HG03064 (cell line): ENCODE measurements around the gene CHD2.
"Not testable (repeated sequence)": the region's sequence is repeated elsewhere in the genome, so short reads cannot be mapped to it uniquely, and the experiment has no call there.

Source experiments
- ATAC-seq: cut with Tn5 transposase; IDR thresholded peaks from one replicate; pipeline ENCODE4 v1.9.1; 2021; ENCODE audit warnings: low read depth; ENCODE audit not compliant: unreplicated experiment

Gene CHD2

GRCh38 chr15:93060336-93061248 lies 160.5 kb downstream of the CHD2 start:
- ATAC-seq, result no peak

DNA sequence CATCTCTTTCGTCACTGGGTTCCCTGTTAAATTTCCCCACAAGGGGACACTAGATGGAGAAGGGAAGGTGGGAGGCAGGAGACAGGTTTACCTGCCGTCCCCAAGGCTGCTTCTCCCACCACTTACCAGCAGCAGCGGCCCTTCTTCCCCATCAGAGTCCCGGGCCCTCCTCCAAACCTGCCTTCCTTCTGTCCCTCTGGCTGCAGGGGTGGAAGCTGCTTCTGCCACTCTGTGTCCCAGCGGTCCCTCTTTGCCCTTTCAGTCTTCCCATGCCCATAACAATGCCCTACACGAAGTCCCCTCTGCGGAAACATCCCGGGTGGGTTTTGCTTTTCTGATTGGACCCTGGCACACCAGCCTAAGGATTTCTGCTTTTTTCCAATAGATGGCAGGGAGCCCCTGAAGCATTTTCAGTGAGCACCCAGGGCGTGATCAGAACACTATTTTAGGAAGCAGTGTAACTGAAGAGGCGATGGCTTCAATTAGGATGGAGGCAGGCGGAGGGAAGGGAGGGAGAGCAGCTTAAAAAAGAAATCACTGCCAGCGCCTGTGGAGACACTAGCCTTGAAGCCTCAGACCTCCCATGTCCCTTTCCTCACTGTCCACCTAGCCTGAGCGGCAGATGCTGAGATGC lies 162.6 kb downstream of the CHD2 start:
- ATAC-seq, result not testable (repeated sequence)

GRCh38 chr15:93063262-93063671 lies 163.1 kb downstream of the CHD2 start:
- no peak for ATAC-seq

- ATAC-seq, result no peak
These were observed 163.9 kb downstream of the CHD2 start for GRCh38 chr15:93063796-93064690.

DNA sequence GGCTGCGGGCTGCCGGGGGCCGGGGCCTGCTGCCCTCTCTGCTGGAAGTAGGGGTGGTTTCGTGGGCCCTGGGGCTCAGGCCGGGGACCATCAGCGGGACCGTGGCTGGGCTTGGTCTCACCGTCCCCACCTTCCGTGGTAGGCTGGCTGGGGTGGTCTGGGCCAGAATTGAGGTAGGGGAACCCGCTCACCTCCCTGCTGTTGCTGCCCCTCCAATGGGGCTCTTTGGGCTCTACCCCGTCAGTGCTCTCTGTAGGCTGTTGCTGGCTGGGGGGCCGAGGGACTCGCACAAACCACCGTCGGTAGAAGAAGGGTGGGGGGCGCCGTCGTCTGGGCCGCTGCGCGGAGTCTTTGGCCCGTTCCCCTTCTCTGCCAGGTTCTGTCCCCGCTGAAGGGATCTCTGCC lies 165.5 kb downstream of the CHD2 start:
- no peak for ATAC-seq

DNA sequence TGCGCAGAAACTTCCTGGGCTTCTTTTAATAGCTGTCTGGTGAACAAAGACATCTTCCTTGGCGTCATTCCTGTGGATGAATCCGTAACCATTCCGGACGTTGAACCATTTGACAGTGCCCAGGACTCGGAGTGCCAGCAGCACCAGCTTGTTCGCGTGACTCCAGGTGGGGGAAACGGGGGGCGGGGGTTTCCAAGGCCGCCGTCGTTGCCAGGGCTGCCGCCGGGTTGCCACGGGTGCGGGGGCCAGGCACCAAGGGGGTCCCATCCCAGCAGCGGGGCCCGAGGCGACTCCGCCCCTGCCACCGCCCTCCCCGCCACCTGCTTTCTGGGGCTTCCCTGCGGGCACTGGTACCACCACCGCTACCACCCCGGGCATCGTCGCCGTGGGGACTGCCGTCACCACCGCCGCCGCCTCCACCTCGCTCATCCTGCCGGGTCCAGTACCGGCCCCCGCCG lies 166.1 kb downstream of the CHD2 start:
- no peak for ATAC-seq

DNA sequence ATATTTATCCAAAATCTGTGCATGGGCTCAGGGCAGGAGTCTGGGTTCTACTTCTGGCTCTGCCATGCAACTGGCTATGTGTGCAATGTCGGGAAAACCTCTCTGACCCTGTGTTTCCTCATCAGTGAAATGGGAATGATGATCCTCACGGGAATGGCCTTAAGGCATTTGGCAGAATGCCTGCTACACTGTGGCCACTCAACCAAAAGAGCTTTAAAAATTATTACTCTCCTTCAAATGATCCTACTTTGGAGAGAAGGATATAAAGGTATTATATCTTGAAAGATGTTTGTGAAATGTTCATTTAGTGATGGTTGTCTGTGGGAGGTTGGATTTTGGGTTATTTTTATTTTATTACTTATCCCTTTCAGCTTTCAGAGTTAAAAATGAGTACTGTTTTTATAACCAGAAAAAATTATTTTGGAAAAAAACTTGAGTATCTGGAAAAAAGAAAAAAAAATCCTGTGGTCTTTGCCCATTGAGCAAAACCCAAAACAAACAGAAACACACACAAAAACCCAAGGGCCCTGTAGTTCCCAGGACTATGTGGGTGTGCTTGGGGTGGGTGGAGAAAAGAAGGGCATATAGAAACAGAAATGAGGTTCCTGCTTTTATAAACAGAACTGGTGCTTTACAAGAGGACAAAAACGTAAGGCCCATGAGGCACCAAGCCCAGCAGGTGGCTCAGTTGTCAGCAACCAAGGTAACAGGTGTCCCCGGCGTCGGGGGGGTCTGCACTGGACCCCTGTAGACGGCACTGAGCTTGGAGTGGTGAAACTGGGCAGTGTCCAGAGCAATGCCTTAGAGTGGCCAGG lies 166.9 kb downstream of the CHD2 start:
- no peak for ATAC-seq

- no peak for ATAC-seq
These were observed 167.5 kb downstream of the CHD2 start for GRCh38 chr15:93067649-93068085.

DNA sequence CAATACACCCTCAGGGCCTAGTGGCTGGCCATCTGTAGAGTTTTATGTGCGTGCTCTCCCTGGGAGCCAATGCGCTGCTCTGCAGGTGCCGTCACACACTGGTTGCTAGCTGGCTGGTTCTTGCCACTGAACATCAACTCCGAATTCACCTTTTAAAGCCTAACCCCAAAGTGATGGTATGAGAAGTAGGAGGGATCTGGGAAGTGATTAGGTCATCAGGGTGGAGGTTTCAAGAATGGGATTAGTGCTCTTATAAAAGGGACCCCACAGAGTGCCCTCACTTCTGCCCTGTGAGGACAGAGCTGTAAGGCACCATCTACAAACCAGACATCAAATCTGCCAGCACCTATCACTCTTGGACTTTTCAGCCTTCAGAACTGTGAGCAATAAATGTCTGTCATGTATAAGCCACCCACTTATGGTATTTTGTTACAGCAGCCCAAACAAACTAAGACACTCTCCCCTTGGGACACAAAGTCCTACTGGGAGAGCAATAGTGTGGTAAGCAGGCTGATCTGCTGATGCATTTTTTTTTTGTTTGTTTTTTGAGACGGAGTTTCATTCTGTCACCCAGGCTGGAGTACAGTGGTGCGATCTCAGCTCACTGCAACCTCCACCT lies 168.6 kb downstream of the CHD2 start:
- no peak for ATAC-seq

- no peak for ATAC-seq
These were observed 170.0 kb downstream of the CHD2 start for GRCh38 chr15:93070132-93070531.

GRCh38 chr15:93070551-93071296 lies 170.6 kb downstream of the CHD2 start:
- ATAC-seq, result no peak

DNA sequence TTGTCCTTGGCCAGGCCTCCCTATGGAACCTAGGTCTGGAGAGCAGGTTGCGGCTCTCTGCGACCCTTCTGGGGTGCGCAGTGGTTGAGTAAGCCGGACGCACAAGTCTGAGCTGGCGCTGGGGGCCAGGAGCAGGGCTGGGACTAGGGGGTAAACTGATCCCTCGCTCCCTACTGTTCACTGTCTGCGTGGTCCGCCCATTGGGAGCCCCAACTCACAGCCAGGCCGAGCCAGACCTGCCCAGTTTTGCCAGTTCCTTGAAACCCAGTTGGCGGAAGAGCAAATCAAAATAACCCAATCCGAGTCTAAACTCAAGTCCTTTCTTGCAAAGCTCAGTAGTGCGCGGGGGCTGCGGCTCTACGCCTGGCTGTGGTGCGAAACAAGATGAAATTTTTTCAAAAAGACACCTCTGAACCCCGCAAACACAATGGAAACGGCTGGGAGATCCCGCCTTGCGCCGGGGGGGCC lies 171.4 kb downstream of the CHD2 start:
- ATAC-seq, result no peak

- ATAC-seq, result no peak
These were observed 171.9 kb downstream of the CHD2 start for GRCh38 chr15:93072011-93072410.

- no peak for ATAC-seq
These were observed 172.6 kb downstream of the CHD2 start for GRCh38 chr15:93072411-93073394.

GRCh38 chr15:93073465-93073952 lies 173.4 kb downstream of the CHD2 start:
- no peak for ATAC-seq

DNA sequence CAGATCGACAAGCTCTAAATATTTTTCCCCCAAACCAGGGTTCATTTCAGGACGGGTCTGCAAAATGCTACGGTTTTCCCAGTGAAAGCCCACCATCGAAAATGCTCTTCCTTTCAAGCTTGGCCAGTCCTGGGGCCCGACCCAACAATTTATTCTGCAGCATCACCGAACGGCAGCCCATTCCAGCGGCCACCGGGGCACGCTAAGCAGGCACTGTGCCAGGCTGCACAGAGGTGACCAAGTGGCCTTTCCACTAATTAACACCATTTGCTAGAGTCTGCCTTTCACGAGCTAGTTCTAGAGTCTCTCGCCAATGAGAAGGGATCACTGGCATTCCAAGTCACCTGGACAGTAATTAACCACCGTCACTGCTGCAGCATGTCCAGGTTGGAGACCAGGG lies 174.5 kb downstream of the CHD2 start:
- no peak for ATAC-seq

GRCh38 chr15:93076217-93076616 lies 176.1 kb downstream of the CHD2 start:
- ATAC-seq, result no peak
